ENCODE measurements around the gene FKBP2. TPM values are rescaled to one million over a fixed set of nuclear protein-coding genes. Genes with fewer than 3 reads are reported as not detected.

The FKBP2 gene
- total RNA-seq, 1 experiment from 2014 or later = 70.2 TPM

GRCh38 chr11:64251016-64251752 lies 10.3 kb downstream of the FKBP2 start, which contains the start of gene PLCB3:
TSS of gene PLCB3 (plus strand) at chr11:64251530. CDS start at chr11:64251650, 120 bp downstream.
- Histone ChIP-seq H3K27me3 (replicated peaks; ENCODE audit: control insufficient read depth, insufficient read depth, low read length) (no peaks in the 10 kb centered on the region), H3K4me1 (peaks cover 26% of the 10 kb centered on the region), H3K9me3 (no peaks in the 10 kb centered on the region), H3K4me3 (ENCODE audit: low read depth, low read length) (peak within 1 kb of the TSS; percentile 66), H3K36me3 (ENCODE audit: control insufficient read depth, insufficient read depth, low read length) (peaks cover 2% of the 10 kb centered on the region; the same call in 1 of the 2 replicates)
- peak within 1 kb of the TSS; percentile 99 for H3K4me3 Mint-ChIP-seq (ENCODE audit: unreplicated experiment)
- no TSS peak for BruUV-seq (replicated peaks)
- TF ChIP-seq CTCF (IDR thresholded peaks at IDR 0.05; ENCODE audit: insufficient read depth in 1 of 2, low read depth in 1 of 2, low read length in 1 of 2, severe bottlenecking in 1 of 2, unreplicated experiment in 1 of 2) = peak; percentile 63 to 91
- peak in 1 of 2 experiments; percentile 77 for DNase-seq
- intact Hi-C loops (cut with micrococcal nuclease; ENCODE audit: unreplicated experiment) = loop anchor here (1.0 kb wide), 2 partner anchors 19 to 53 kb away; no protein-coding TSS in a partner anchor
- H3K27me3 Mint-ChIP-seq (ENCODE audit: insufficient read depth, unreplicated experiment) = no peaks in the 10 kb centered on the region
- ChIA-PET POLR2A (interaction anchor here (0.5 to 0.9 kb wide), 2 partner anchors 9 to 54 kb away, joined by 3 to 5 read pairs; partner anchors contain the start of gene ESRRA), CTCF (interaction anchor here (0.7 to 1.8 kb wide), 7 partner anchors 14 to 109 kb away, joined by 4 to 13 read pairs (median 7); partner anchors contain the start of genes ESRRA, NUDT22 and TRPT1)
- H3K9me3 Mint-ChIP-seq (ENCODE audit: unreplicated experiment) = no peaks in the 10 kb centered on the region
- H3K4me1 Mint-ChIP-seq (ENCODE audit: low read depth, unreplicated experiment) = peaks cover 13% of the 10 kb centered on the region
- peaks cover 30% of the 10 kb centered on the region for H3K36me3 Mint-ChIP-seq (ENCODE audit: insufficient read depth, unreplicated experiment)
- peak within 1 kb of the TSS; percentile 85 for H3K27ac Mint-ChIP-seq (ENCODE audit: unreplicated experiment)

GRCh38 chr11:64251753-64252002 lies 10.8 kb downstream of the FKBP2 start:
- H3K9me3 Mint-ChIP-seq (ENCODE audit: unreplicated experiment) = no peaks in the 10 kb centered on the region
- intact Hi-C loops (cut with micrococcal nuclease; ENCODE audit: unreplicated experiment) = loop anchor here (1.0 kb wide), 2 partner anchors 19 to 53 kb away; no protein-coding TSS in a partner anchor
- Histone ChIP-seq H3K4me3 (ENCODE audit: low read depth, low read length) (peak overlapping the region; percentile 66), H3K36me3 (ENCODE audit: control insufficient read depth, insufficient read depth, low read length) (peaks cover 4% of the 10 kb centered on the region), H3K9me3 (no peaks in the 10 kb centered on the region), H3K27me3 (replicated peaks; ENCODE audit: control insufficient read depth, insufficient read depth, low read length) (no peaks in the 10 kb centered on the region), H3K4me1 (peaks cover 26% of the 10 kb centered on the region)
- peaks cover 13% of the 10 kb centered on the region for H3K4me1 Mint-ChIP-seq (ENCODE audit: low read depth, unreplicated experiment)
- no peak for TF ChIP-seq CTCF (IDR thresholded peaks at IDR 0.05; ENCODE audit: insufficient read depth in 1 of 2, low read depth in 1 of 2, low read length in 1 of 2, severe bottlenecking in 1 of 2, unreplicated experiment in 1 of 2)
- H3K4me3 Mint-ChIP-seq (ENCODE audit: unreplicated experiment) = peak overlapping the region; percentile 99
- DNase-seq = no peak
- no peaks in the 10 kb centered on the region for H3K27me3 Mint-ChIP-seq (ENCODE audit: insufficient read depth, unreplicated experiment)
- H3K27ac Mint-ChIP-seq (ENCODE audit: unreplicated experiment) = peak overlapping the region; percentile 85
- H3K36me3 Mint-ChIP-seq (ENCODE audit: insufficient read depth, unreplicated experiment) = peaks cover 30% of the 10 kb centered on the region
- ChIA-PET CTCF (interaction anchor here (0.8 to 1.8 kb wide), 10 partner anchors 9 to 66 kb away, joined by 3 to 13 read pairs (median 8); partner anchors contain the start of genes ESRRA, FKBP2, NUDT22 and STIP1), POLR2A (interaction anchor here (0.5 to 1.4 kb wide), 2 partner anchors 53 to 66 kb away, joined by 4 to 5 read pairs; partner anchors contain the start of genes ESRRA, PRDX5 and TRMT112)
- no TSS peak for BruUV-seq (replicated peaks)

GRCh38 chr11:64252003-64252872 lies 11.3 kb downstream of the FKBP2 start:
- POLR2A ChIA-PET = interaction anchor here (1.0 to 1.4 kb wide), 3 partner anchors 11 to 66 kb away, joined by 4 to 6 read pairs (median 4); partner anchors contain the start of genes PRDX5, STIP1 and TRMT112
- TF ChIP-seq CTCF (IDR thresholded peaks at IDR 0.05; ENCODE audit: insufficient read depth in 1 of 2, low read depth in 1 of 2, low read length in 1 of 2, severe bottlenecking in 1 of 2, unreplicated experiment in 1 of 2) = peak; percentile 36 to 48
- peak overlapping the region; percentile 85 for H3K27ac Mint-ChIP-seq (ENCODE audit: unreplicated experiment)
- H3K27me3 Mint-ChIP-seq (ENCODE audit: insufficient read depth, unreplicated experiment) = no peaks in the 10 kb centered on the region
- DNase-seq = peak; percentile 77 to 84
- Histone ChIP-seq H3K4me3 (ENCODE audit: low read depth, low read length) (peak overlapping the region; percentile 66), H3K9me3 (no peaks in the 10 kb centered on the region), H3K4me1 (peaks cover 26% of the 10 kb centered on the region), H3K27me3 (replicated peaks; ENCODE audit: control insufficient read depth, insufficient read depth, low read length) (no peaks in the 10 kb centered on the region), H3K36me3 (ENCODE audit: control insufficient read depth, insufficient read depth, low read length) (peaks cover 4% of the 10 kb centered on the region)
- peaks cover 13% of the 10 kb centered on the region for H3K4me1 Mint-ChIP-seq (ENCODE audit: low read depth, unreplicated experiment)
- CTCF ChIA-PET = interaction anchor here (0.5 to 1.8 kb wide), 16 partner anchors 9 to 1502 kb away, joined by 3 to 13 read pairs (median 5); partner anchors contain the start of genes ESRRA, FKBP2, NUDT22 and POLR2G
- TSS peak; percentile 12 for BruUV-seq (replicated peaks)
- intact Hi-C loops (cut with micrococcal nuclease; ENCODE audit: unreplicated experiment) = no loop called here
- H3K4me3 Mint-ChIP-seq (ENCODE audit: unreplicated experiment) = peak overlapping the region; percentile 99
- H3K9me3 Mint-ChIP-seq (ENCODE audit: unreplicated experiment) = no peaks in the 10 kb centered on the region
- peaks cover 24% of the 10 kb centered on the region for H3K36me3 Mint-ChIP-seq (ENCODE audit: insufficient read depth, unreplicated experiment)
